ENCODE results near the gene SEC14L2. TPM values are rescaled to one million over a fixed set of nuclear protein-coding genes. Genes with fewer than 3 reads are reported as not detected.

The SEC14L2 gene
- total RNA-seq, 1 experiment from 2014 or later = 33.5 TPM

DNA sequence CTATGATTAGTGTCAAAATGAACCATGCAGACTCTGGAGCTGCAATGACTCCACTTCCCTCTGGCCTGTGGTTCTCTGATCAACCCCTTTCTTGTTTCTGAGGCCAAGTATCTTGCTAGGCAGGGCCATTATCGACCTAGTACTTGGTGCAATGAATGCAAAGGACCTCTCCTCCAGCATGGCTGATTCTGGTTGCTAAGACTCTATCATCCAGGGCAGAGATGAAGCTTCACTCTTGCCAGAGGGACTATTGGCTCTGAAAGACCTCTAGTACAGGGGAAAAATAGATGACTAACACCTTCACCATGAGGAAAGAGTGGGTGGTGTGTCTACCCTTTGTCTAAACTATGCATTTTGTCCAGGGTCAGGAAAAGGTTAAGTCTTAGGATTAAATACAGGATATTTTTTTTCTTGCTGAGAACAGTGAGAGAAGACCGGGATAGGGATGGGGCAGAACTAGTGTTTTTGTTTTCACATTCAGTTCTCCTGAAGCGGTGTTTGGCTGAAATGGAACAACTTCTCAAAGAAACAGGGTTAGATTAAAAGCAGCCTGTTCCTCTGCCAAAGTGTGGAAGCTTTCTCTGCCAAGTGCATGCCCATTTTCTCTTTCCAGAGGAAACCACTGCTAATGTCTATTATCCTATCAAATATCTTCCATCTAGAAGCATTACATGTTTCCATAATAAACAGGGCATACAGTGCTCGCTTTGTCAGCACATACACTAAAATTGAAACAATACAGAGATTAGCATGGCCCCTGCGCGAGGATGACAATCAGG lies 23.7 kb downstream of the SEC14L2 start:
- POLR2A ChIA-PET = no interaction called here
- peaks cover 26 to 36% of the 10 kb centered on the region in 2 experiments for H3K36me3 ChIP-seq (ENCODE audit: control insufficient read depth in 1 of 2, insufficient read depth in 2 of 2, low read length in 2 of 2)
- H3K4me2 ChIP-seq (ENCODE audit: low read length) = peak overlapping the region; percentile 93

DNA sequence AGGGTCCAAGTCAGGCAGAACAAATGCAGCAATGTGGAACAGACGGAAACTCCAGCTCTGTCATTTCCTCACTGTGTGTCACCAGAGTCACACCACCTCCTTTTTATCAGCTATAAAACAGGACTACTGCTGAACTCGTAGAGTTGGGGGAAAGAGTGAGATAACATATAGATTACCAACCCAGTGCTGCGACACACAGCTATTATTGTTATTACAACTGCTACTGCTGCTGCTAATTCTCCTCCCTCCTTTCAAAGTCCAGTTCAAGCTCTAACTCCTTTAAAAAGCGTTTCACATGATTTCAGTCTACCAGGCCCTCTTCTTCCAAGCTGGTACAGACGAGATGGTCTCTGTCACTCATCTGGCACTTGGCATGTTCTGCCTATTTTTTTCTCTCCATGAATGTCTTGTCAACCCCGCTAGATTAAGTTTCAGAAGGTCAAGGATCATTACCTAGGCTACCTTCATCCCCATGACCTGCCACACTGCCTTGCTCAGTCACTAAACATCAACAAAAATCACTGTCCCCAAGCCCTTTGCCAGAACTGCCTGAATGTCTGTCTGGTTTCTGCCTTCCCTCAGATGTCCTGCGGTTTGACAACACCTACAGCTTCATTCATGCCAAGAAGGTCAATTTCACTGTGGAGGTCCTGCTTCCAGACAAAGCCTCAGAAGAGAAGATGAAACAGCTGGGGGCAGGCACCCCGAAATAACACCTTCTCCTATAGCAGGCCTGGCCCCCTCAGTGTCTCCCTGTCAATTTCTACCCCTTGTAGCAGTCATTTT lies 25.1 kb downstream of the SEC14L2 start:
- no peaks in the 10 kb centered on the region for H3K9me3 ChIP-seq (ENCODE audit: control insufficient read depth in 1 of 2, insufficient read depth in 1 of 2, low read depth in 1 of 2, low read length in 2 of 2)
- H3K4me2 ChIP-seq (ENCODE audit: low read length) = peak overlapping the region; percentile 93
- ChIA-PET POLR2A (interaction anchor here (1.1 to 4.6 kb wide), 5 partner anchors 9 to 30 kb away, joined by 3 to 40 read pairs (median 13); partner anchors contain the start of gene SEC14L2), RAD21 (ENCODE audit: low non-redundant PET in 1 of 2, low total read pairs in 2 of 2, uncharacterized antibody in 2 of 2, unreplicated experiment in 2 of 2) (no interaction called here), CTCF (interaction anchor here (1.6 to 1.7 kb wide), 2 partner anchors 33 to 134 kb away, joined by 3 to 6 read pairs; no protein-coding TSS in a partner anchor)
- no peaks in the 10 kb centered on the region for H3K27me3 ChIP-seq (ENCODE audit: insufficient read depth, low read length)
- H3K4me1 ChIP-seq (ENCODE audit: control insufficient read depth in 1 of 2, insufficient read depth in 2 of 2, low read length in 2 of 2) = peaks cover 44 to 88% of the 10 kb centered on the region in 2 experiments
- peak overlapping the region; percentile 96 for H3K9ac ChIP-seq (ENCODE audit: low read length)
- no TSS peak for BruUV-seq (replicated peaks)
- intact Hi-C loops (cut with micrococcal nuclease) = loop anchor here (10.0 kb wide), 1 partner anchor 663 kb away; the partner anchor contains the start of gene SMTN
- H2AFZ ChIP-seq (ENCODE audit: low read depth, low read length, poor library complexity, severe bottlenecking) = no peak overlapping the region
- H3K27ac ChIP-seq (ENCODE audit: low read depth, low read length) = peak overlapping the region; percentile 98
- no peaks in the 10 kb centered on the region for H3K9me2 ChIP-seq (ENCODE audit: insufficient read depth)
- H3K79me2 ChIP-seq (ENCODE audit: insufficient read depth, low read length) = peaks cover 17% of the 10 kb centered on the region; the same call in 1 of the 2 replicates
- H3K4me3 ChIP-seq (replicated peaks in 1 of 2; ENCODE audit: low read depth in 1 of 2, low read length in 2 of 2) = peak overlapping the region; percentile 66 to 82
- ATAC-seq = no peak
- DNase-seq (ENCODE audit: low read depth, low spot score) = no peak
- peaks cover 16 to 25% of the 10 kb centered on the region in 2 experiments for H3K36me3 ChIP-seq (ENCODE audit: control insufficient read depth in 1 of 2, insufficient read depth in 2 of 2, low read length in 2 of 2)
- peak; percentile 2; the same call in 1 of the 2 replicates for TF ChIP-seq POLR2AphosphoS5 (IDR thresholded peaks at IDR 0.05; ENCODE audit: low read depth, low read length)
- no peak for TF ChIP-seq TCF7L2 (IDR thresholded peaks at IDR 0.05; ENCODE audit: borderline replicate concordance, extremely low read depth, insufficient read depth, insufficient read length)
- no peaks in the 10 kb centered on the region for H4K20me1 ChIP-seq (ENCODE audit: insufficient read depth)

More for the DNA sequence above, 23.7 kb downstream of the SEC14L2 start:
- Histone ChIP-seq H2AFZ (ENCODE audit: low read depth, low read length, poor library complexity, severe bottlenecking) (no peak overlapping the region), H3K9ac (ENCODE audit: low read length) (peak overlapping the region; percentile 96), H3K27me3 (ENCODE audit: insufficient read depth, low read length) (no peaks in the 10 kb centered on the region), H3K4me1 (ENCODE audit: control insufficient read depth in 1 of 2, insufficient read depth in 2 of 2, low read length in 2 of 2) (peaks cover 44 to 89% of the 10 kb centered on the region in 2 experiments), H3K9me2 (ENCODE audit: insufficient read depth) (no peaks in the 10 kb centered on the region), H3K79me2 (ENCODE audit: insufficient read depth, low read length) (peaks cover 5% of the 10 kb centered on the region; the same call in 1 of the 2 replicates), H3K9me3 (ENCODE audit: control insufficient read depth in 1 of 2, insufficient read depth in 1 of 2, low read depth in 1 of 2, low read length in 2 of 2) (no peaks in the 10 kb centered on the region), H4K20me1 (ENCODE audit: insufficient read depth) (no peaks in the 10 kb centered on the region), H3K4me3 (replicated peaks in 1 of 2; ENCODE audit: low read depth in 1 of 2, low read length in 2 of 2) (peak overlapping the region; percentile 7 to 12; a peak in 2 of 4 replicates), H3K27ac (ENCODE audit: low read depth, low read length) (peak overlapping the region; percentile 98)
- TF ChIP-seq POLR2AphosphoS5 (IDR thresholded peaks at IDR 0.05; ENCODE audit: low read depth, low read length) (peak; percentile 21; the same call in 1 of the 2 replicates), SRF (IDR thresholded peaks at IDR 0.05; ENCODE audit: low read depth) (no peak)
- ChIA-PET CTCF (no interaction called here), RAD21 (ENCODE audit: low non-redundant PET in 1 of 2, low total read pairs in 2 of 2, uncharacterized antibody in 2 of 2, unreplicated experiment in 2 of 2) (no interaction called here)
- intact Hi-C loops (cut with micrococcal nuclease) = loop anchor here (10.0 kb wide), 1 partner anchor 664 kb away; the partner anchor contains the start of gene SMTN
- DNase-seq (ENCODE audit: low read depth, low spot score) = no peak
- BruUV-seq (replicated peaks) = no TSS peak
- no peak for ATAC-seq

All from HCT116 (cell line).